PC-3 (cell line): ENCODE data around the gene MORN5.

Source experiments
- CTCF ChIP-seq: fragments of 300-600 bp; sonication (generic); conservative IDR thresholded peaks from 2 replicates; pipeline ENCODE4 v1.5.1; 2017; ENCODE audit warnings: antibody characterized with exemption, low read depth, mild to moderate bottlenecking, low read length
- EZH2phosphoT487 ChIP-seq: fragments of 300-600 bp; sonication (generic); IDR thresholded peaks from 2 replicates; pipeline ENCODE4 v1.6.1; 2018; ENCODE audit warnings: mild to moderate bottlenecking, antibody characterized with exemption, low read length, borderline replicate concordance

- TF ChIP-seq CTCF (no peak), EZH2phosphoT487 (no peak)
Observed at GRCh38 chr9:122213102-122213588, 53.4 kb downstream of the MORN5 start.
